Activated effector memory CD4-positive, alpha-beta T cell treated with anti-CD3 and anti-CD28 coated beads, Interleukin-2, amount 50 U/mL, for 16 hours (primary cell): ENCODE data around the gene SLC48A1.
A peak's percentile ranks its signal among the peaks of the same experiment; 100 is the strongest.

ENCODE experiments used
- DNase-seq: peaks from one replicate; pipeline ENCODE4 v3.0.0-alpha.2; 2020

Gene SLC48A1

DNA sequence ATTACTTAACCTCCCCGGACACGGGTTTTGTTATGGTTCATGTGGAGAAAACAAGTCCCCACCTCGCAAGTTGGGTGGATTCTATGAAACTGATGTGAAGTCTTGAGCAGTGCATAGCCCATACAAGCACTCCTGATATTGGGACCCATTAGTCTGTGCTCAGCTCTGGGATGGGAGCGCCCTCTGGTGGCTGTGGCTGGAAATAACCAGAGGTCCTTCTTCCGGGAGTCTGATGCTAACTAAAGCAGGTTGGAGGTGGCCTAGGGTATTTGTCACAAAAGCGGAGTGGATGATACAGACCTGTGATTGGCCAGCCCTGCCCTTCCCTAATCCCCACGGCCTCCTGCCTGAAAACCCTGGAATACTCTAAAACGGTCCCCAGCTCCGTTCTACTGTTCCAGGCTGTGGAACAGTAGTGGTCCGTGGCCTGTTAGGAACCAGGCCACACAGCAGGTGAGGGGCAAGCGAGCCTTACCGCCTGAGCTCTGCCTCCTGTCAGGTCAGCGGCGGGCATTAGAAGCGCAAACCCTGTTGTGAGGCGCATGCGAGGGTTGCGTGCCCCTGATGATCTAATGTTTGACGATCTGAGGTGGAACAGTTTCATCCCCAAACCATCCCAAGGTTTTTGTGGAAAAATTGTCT is 6.4 kb downstream of the SLC48A1 start:
- DNase-seq: peak; percentile 97

DNA sequence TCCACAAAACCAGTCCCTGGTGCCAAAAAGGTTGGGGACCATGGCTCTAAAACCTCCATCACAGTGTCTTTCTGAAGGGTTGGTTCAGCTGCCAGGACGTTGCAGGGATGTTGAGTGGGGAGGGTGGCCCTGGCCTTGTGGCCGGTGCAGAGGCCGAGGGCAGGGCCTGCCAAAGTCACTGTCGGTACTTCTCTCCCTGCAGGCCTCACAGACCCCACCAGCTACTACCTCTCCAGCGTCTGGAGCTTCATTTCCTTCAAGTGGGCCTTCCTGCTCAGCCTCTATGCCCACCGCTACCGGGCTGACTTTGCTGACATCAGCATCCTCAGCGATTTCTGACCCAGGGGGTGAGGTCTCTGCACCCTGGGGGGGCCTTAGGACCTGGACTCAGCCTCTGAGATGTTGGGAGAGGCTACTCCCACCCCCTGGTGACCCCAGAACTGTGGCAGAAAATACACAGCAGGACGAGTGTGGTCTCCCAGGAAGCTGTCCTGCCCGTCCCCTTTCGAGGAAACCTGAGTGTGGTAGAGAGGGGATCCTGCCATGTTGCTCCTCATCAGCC is 7.0 kb downstream of the SLC48A1 start:
- no peak for DNase-seq

DNA sequence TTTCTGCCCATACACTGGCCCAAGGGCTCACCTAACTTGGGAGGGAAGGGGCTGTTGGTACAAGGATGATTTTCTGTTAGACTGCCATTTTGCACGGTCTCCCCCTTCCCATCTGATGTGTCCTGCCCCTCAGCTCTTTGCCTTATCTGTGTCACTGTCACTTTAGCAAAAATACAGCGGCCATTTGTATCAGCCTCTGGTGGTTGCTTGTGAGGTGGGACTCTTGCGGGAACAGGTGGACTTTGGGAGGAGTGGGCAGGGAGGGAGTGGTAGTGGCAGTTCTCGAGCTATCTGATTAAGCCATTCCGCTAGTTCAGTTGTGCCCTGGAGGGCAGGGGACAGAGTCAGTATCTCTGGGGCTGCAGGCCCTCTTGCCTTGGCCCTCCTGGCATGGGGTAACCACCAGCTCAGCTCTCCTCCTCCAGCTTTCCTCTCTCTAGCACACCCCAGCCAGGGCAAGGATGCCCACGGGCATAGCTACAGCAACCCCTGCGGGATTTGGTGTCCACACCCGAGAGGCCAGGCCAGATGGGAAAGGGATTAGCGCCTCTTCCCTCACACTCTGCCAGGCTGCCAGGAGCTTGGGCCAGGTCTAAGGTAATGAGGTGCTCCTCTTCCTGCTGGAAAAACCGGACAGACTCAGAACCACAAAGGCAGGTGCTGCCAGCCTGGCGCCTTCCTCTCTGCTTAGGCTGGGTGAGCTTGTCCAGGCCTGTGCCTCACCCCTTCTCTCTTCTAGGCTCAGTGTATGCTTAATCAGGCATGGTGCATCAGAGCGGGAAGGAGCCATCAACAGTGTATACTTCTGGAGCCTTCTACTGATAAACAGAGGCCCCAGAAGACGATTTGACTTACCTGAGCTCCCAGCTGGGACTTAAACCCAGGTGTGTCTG is 8.7 kb downstream of the SLC48A1 start:
- no peak for DNase-seq

DNA sequence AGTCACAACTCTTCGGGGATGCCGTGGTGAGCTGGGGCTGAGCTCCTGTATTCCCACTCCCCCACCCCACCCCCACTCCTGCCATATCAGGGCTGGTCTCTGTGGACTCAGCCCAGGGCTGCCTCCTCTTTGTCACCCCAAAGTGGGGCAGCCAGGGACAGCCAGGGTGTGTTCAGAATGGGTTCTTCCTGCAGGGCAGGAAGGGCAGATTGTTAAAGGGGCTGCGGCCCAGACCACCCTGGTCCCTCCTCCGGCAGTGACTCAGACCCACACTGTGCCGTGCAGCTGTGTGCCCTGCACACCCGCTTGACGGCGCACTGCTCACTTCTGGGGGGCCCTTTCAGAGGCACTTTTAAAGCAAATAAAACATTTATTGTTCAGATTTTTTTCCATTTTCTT is 9.3 kb downstream of the SLC48A1 start:
- no peak for DNase-seq

DNA sequence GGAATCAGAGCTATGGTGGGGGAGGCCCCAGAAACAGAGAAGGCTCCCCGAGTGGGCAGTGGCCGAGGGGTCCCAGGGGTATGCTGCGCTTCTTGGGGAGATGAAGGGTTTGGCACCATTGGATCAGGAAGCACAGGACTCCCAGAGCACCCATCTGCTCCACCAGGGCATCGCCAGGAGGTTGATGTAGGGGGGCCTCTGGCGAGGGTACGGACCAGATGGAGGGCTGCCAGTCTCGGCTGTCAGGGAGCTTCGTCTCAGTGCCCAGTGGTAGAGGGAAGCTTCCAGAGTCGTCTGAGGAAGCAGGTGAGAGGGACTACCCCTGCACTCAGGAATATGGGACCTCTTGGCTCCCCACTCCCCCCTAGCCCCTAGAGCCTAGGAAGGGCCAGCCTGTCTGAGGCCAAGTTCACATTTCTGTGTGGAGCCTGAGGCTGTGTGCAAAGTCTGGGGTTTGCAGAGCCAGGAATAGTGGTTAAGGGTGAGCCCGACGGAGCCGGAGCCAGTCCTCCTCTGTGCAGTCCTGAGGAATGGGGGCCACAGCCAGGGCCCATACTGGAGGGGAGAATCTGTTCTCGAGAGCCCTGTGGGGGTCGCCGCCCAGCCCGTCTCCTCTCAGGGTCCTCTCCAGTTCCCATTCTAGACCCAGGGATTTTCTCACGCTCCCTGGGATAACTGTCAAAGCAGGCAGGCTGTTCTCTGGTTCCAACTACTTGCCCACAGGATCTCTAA is 10.2 kb downstream of the SLC48A1 start:
- no peak for DNase-seq

DNA sequence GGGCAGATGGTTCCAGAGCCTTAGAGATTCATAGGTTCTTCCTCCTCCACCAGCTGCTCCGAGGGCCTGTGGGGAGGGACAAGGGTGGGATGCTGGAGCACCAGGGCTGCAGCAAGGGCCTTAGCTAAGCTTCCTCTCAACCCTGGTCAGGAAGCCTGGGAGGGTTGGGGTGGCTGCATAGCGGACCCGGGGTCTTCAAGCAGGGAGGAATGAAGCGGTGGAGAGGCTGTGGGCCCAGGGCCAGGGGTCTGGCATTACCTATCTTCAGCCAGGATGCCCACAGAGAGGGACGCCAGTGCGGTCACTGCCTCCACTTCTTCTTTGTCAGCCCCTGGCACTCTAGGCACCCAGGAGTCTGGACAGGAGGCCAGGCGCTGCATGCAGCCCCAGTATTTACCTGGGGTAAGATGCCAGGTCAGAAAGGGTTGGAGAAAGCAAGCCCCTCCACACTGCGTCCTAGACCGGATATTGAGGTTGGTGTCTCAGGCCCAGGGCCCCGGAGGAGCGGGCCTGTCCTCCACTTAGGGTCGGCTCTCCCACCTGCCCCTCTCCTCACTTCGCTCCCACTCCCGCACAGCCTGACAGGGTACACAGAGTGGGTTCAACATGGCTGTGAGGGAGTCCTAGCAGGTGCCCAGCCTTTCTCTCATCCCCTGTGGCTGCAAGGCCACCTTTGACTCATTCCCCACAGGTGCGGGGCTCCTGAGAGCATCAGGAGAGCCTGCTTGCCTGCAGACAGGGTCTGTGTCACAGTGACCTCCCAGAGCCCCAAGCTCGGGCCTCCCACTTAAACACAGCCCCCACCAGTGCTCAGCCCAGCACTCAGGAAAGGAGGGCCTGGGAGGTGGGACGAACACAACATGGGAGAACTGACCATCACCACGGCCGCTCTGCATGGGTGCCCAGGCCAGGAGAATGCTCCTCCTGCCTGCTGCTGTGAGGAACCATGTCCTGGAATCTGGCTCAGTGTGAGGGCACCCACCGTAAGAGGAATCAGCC is 11.1 kb downstream of the SLC48A1 start:
- no peak for DNase-seq

DNA sequence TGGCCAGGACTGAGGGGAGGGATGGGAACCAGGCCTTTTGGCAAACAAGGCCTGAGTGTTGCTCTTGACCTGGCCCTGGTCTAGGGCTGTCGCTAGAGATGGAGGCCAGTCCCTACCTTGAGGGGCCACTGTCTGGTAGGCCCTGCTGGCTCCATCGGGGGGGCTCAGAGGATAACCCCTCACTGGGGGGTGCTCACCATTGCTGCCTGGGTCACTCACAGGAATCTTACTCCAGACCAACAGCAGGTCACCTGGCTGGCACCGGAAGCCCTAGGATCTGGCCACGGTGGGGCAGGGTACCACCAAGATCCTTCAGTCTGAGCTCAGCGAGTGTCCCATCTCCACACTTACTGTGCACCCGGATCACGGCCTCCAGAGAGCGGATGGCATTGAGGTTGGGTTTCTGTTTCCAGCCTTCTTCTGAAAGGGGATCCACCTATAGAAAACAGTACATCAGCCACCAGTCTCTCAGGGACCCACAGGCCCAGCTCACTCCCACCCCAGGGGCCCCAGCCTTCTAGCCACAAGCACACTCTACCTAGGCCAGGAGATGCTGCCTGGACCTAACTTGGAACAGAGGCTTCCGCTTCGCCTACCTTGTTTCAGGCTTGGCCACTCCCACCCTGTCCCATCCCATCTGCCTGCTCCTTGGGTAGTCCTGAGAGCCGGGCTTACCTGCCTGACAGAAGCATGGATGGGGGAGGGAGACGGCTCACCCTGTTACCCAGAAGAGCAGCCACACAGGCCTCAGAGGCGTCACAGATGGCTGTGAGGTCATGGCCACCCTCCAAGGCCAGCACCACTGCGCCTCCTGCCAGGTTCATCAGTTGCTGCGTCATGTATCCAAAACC is 12.2 kb downstream of the SLC48A1 start:
- no peak for DNase-seq

DNA sequence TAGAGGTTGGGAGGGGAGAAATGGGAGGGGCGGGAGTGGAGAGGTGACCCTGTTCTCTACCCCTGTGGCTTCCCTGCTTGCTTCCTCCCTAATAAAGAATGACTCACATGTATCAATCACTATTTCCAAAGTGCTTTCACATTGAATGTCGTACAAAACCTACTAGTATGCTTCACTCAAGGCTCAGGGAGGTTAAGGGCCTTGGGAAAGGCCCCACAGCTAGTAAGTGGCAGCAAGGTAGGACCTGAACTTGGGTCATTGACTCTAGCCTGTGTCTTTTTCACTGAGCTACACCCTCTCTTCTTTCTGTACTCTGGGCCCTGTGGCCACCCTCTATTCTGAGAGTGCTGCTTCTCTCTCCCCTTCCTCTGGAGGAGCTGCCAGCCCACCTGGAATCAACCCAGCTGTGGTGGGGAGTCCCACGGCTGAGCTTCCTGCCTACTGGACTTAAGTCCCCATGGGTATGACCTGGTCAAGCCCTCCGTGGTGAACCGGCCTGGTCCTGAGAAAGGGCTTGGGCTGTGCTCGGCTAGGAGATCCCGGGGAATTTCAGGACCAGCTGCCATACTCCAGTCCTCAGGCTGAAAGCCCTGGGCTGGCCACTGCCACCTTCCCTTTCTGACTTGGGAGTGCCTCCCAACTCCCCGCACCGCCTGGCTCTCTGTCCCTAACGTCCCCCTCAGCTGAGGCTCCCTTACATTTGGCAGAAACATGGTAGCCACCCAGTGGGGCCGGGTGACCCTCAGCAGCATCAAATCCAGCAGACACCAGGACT is 13.0 kb downstream of the SLC48A1 start:
- DNase-seq: no peak

DNA sequence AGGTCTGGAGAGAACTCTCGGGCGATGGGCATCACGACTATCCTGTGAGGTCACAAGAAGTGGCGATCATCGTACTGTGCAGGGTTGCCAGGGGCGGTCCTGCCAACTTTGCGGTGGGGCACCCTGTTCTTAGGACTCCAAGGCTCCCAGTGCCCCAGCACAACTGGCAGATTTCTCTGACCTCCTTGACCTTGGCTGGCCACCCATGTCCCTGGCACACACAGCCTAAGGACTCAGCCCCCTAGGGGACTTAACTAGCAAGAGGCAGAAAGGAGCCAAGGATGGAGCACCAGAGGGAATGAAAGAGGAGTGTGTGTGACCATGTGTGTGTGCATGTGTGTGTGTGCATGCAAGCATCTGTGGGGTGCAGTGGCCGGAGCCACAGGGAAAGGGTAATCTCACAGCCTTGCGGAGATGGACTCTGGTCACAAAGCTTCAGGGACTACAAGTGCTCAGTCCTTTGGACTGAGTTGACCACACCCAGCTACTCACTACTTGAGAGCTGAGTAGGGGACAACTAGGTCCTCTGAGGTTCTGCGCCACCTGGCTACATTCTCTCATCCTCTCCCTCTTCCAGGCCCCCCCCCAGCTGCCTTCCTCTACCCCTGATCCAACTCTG is 13.7 kb downstream of the SLC48A1 start:
- DNase-seq: no peak

DNA sequence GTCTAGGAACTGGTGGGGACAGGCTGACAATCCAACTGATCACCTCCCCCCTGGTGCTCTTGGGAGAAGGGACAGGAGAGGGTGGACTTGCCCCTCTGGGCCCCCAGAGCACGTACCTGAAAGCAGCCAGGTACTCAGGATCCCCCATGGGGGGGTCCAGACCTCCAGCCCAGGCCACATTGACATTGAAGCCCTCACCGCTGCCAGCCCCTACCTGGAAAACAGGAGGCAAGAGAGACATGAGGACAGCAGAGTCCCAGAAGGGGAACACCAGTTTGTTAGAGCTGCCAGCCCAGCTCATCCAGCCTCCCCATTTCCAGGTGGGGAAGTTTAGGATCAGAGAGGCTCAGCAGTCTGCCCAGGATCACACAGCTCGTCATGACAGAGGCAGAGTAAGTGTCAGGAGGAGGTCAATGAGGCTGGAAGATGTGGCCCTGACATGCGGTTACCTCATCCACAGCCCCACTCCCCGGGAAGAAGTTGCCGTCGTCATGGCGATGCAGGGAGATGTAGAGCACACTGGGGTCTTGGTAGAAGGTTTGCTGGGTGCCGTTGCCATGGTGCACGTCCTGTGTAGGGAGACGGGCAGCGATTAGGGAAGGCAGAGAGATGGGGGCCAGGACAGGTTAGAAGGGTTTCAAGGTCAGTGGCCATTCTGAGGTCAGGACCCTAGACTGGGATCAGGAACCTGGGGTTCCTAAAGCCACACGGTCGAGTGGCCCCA is 14.7 kb downstream of the SLC48A1 start:
- no peak for DNase-seq

DNA sequence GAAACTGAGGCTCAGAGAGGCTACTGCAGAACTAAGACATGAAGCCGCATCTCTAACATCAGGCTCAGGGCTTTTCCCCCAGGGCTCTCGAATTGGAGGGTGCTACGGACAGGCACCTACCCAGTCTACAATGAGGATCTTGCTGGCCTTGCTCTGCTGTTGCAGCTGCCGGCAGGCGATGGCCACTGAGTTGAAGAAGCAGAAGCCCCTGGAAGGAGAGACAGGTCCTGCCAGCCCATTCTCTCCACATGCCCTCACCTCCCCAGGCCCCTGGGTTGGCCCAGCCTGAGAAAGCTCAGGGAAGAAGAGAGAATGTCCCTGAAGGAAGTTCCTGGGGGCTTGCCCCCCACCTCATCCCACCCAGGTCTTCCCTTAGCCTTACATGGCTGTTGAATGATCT is 16.1 kb downstream of the SLC48A1 start:
- no peak for DNase-seq

DNA sequence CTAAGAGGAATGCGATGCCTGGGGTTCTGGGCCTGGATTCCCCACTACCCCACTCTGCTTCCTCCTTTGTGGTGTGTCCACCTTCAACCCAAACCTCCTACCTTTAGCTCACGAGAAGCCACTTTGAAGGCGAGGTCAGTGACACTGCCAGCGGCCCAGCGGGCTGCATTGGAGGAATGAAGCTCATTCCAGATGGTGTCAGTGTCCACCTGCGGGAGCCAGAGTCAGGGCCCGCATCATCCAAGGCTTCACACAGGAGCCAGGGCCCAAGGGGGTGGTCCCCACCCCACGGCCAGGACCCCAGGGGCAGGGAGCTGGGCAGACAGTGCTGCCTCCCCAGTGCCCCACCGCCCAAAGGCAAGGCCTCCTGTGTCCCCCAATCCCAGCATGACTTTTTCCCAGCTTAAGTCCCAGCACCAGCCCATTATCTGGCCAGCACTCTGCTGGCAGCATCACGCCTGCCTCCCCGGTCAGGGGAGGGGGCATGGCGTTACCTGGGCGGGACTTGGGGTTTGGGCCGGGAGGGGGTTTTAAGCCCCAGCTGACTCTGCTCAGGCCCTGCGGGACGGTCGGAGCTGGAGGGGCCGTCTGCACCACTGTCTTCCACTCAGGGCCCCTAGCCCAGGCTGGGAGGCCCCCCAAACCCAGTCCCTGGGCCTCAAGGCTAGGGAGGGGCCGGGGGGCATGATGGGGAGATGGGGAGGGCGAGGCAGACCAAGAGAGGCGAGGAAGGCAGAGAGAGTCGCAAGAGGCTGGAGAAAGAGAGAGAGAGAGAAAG is 16.9 kb downstream of the SLC48A1 start:
- no peak for DNase-seq

DNA sequence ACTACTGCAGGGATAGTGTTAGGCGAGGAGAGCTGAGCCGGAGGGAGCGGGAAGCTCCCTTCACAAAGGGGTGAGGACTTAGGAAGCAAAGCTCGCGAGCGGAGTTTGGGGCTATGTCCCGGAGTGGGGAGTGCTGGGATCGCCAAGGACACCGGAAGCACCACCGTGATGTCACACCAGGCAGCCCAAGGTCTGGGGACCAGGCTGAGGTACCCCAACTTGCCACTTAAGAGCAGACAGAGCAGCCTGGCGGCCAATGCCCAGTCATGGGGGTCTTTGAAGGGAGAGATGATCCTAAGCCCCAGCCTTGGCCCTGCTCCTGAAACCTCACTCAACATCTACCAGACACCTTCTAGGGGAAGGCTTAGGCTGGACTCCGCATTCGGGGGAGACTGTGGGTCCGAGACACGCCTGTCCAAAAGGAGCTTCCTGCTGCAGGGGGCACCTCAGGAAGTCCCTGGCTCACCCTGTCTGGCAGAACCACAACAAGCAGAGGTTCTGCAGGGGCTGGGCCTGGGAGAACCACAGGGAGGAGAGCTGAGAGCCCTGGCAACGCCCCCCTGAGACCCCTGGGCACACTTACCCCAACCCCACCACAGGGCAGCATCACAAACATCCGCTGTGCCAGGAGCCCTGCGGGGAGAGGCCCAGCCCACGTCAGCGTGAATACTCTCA is 17.8 kb downstream of the SLC48A1 start:
- DNase-seq: no peak

DNA sequence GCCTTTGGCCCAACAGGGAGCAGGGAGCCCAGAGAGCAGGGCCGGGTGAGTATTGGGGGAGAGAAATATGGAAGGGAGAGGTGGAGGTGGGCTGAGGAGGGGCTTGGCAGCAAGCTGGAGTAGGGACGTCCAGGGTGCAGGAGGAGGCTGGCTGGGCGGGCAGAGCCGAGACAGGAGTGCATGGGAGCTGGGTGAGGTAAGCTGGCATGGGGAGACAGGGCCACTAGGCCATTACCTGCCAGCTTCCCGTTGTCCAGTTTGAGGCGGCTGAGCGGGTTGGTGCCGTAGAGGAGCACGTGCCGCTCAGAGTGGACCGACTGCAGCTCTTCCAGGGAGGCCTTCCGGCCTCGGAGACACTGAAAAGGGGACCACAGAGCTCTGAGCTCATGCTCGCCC is 18.3 kb downstream of the SLC48A1 start:
- no peak for DNase-seq

DNA sequence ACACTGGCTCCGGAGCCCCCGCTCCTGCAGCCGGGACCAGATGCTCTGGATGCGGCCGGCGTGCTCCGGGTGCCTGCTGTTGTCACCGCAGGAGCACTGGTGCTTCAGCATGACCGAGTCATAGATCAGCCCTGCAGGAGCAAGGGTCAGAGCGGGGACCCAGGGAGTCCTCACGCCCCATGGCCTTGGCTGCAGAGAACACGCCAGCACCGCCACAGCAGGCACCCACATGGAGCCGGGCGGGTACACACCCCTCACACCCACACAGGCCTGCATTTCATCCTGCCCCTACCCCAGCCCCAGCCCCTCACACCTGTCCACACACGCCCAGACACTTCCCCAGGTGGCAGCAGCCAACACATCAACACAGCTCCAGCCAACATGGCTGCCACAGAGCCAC is 18.8 kb downstream of the SLC48A1 start:
- no peak for DNase-seq

DNA sequence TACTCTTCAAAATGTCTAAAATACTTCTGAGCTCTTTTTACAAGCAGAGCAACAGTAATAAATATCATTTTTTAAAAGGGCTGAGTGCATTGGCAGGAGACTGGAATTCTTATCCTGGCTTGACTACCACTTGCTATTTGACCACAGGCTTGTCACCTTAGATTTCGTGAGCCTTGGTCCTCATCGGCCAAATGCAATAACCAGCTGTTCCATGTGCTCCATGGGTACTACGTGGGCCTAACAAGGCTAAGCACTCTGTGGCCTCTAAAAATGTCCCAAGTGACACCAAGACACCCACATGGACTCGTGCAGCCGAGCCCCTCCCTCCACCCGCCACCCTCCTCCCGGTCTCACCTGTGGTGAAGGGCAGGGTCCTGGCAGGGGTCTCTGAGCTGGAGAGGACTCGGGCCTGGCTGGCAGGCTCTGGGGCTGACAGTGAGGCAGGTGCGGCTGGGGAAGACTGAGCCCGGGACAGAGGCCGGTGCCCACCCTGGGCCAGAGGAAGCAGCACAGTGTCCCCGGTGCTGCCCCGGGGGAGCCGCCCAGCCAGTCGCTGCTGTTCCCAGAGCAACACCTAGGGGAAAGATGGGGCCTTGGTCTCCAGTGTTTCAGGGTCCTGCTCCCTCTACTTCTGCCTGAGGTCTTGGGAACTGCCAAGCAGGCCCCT is 20.1 kb downstream of the SLC48A1 start:
- no peak for DNase-seq

DNA sequence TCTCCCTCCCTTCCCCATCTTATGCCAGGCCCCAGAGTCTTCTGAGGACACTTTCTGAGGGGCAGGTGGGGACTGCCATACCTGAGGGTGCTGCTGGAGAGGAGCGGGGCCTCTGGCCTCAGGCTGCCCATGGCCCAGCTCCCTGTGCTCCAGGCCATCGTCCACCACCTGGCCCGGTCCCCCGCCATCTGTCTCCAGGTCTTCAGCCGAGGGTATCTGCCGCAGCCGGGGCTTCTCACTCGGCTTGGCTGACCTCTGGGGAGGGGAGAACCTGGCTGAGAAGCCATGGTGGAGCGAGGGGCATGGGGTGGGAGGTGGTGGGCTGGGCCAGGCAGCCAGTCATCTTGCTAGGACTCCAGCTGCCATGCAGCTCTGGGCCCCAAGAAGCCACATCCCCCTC is 21.6 kb downstream of the SLC48A1 start:
- DNase-seq: no peak
